ENCODE measurements around the gene DPF1. TPM values are rescaled to one million over a fixed set of nuclear protein-coding genes. Genes with fewer than 3 reads are reported as not detected.

DPF1 gene
- total RNA-seq, 2 donors from 2014 or later, result 3.3 to 4.5 TPM

- no peak overlapping the region for H3K27ac Mint-ChIP-seq
These were observed 31.5 kb upstream of the DPF1 start for GRCh38 chr19:38255383-38256014.

GRCh38 chr19:38253788-38254187 lies 29.8 kb upstream of the DPF1 start:
- Histone ChIP-seq H3K36me3 (ENCODE audit: control insufficient read depth, insufficient read depth, low read length) (no peaks in the 10 kb centered on the region), H3K27ac (ENCODE audit: low read depth, low read length) (no peak overlapping the region), H3K27me3 (ENCODE audit: control insufficient read depth, insufficient read depth, low read length, poor library complexity, severe bottlenecking) (no peaks in the 10 kb centered on the region), H3K9ac (ENCODE audit: extremely low read depth, low read length, poor library complexity, severe bottlenecking) (no peak overlapping the region), H3K4me3 (ENCODE audit: low read length) (no peak overlapping the region), H3K9me3 (ENCODE audit: control insufficient read depth, low read length) (no peaks in the 10 kb centered on the region), H3K4me1 (ENCODE audit: control insufficient read depth, insufficient read depth, low read length) (peaks cover 5% of the 10 kb centered on the region)
- H3K9me3 Mint-ChIP-seq, result no peaks in the 10 kb centered on the region
- DNase-seq, result no peak
- WGBS, 2 experiments (ENCODE audit: insufficient coverage in 1 of 2, insufficient read length in 1 of 2), result 91 to 95% methylated on average over 2 to 5 of the region's 5 CpGs
- H3K36me3 Mint-ChIP-seq (ENCODE audit: low read depth), result no peaks in the 10 kb centered on the region
- peaks cover 18% of the 10 kb centered on the region for H3K4me1 Mint-ChIP-seq
- TF ChIP-seq CTCF (conservative IDR thresholded peaks at IDR 0.05), result no peak
- no peak overlapping the region for H3K4me3 Mint-ChIP-seq
- H3K27ac Mint-ChIP-seq, result no peak overlapping the region
- peaks cover 26% of the 10 kb centered on the region for H3K27me3 Mint-ChIP-seq (ENCODE audit: insufficient read depth)

More at GRCh38 chr19:38255383-38256014, 31.5 kb upstream of the DPF1 start:
- Mint-ChIP-seq H3K4me1 (peaks cover 16% of the 10 kb centered on the region), H3K27me3 (ENCODE audit: insufficient read depth) (peaks cover 28% of the 10 kb centered on the region), H3K36me3 (ENCODE audit: low read depth) (no peaks in the 10 kb centered on the region), H3K9me3 (no peaks in the 10 kb centered on the region), H3K4me3 (peak overlapping the region; percentile 49)
- no peak overlapping the region for H3K27ac ChIP-seq (ENCODE audit: low read depth, low read length)
- H3K27me3 ChIP-seq (ENCODE audit: control insufficient read depth, insufficient read depth, low read length, poor library complexity, severe bottlenecking), result no peaks in the 10 kb centered on the region
- WGBS, 2 experiments (ENCODE audit: insufficient coverage in 1 of 2, insufficient read length in 1 of 2), result 72 to 82% methylated on average over 6 to 17 of the region's 17 CpGs
- H3K4me3 ChIP-seq (ENCODE audit: low read length), result peak overlapping the region; percentile 81
- H3K4me1 ChIP-seq (ENCODE audit: control insufficient read depth, insufficient read depth, low read length), result peaks cover 5% of the 10 kb centered on the region
- no peak for TF ChIP-seq CTCF (conservative IDR thresholded peaks at IDR 0.05)
- no peaks in the 10 kb centered on the region for H3K36me3 ChIP-seq (ENCODE audit: control insufficient read depth, insufficient read depth, low read length)
- H3K9me3 ChIP-seq (ENCODE audit: control insufficient read depth, low read length), result no peaks in the 10 kb centered on the region
- DNase-seq, result peak; percentile 66
- H3K9ac ChIP-seq (ENCODE audit: extremely low read depth, low read length, poor library complexity, severe bottlenecking), result peak overlapping the region; percentile 6

GRCh38 chr19:38252941-38253691 lies 29.1 kb upstream of the DPF1 start:
- Mint-ChIP-seq H3K36me3 (ENCODE audit: low read depth) (no peaks in the 10 kb centered on the region), H3K9me3 (no peaks in the 10 kb centered on the region), H3K4me3 (no peak overlapping the region), H3K4me1 (peaks cover 18% of the 10 kb centered on the region), H3K27ac (no peak overlapping the region), H3K27me3 (ENCODE audit: insufficient read depth) (peaks cover 26% of the 10 kb centered on the region)
- Histone ChIP-seq H3K27ac (ENCODE audit: low read depth, low read length) (peak overlapping the region; percentile 57), H3K36me3 (ENCODE audit: control insufficient read depth, insufficient read depth, low read length) (no peaks in the 10 kb centered on the region), H3K9me3 (ENCODE audit: control insufficient read depth, low read length) (no peaks in the 10 kb centered on the region), H3K4me3 (ENCODE audit: low read length) (no peak overlapping the region), H3K27me3 (ENCODE audit: control insufficient read depth, insufficient read depth, low read length, poor library complexity, severe bottlenecking) (no peaks in the 10 kb centered on the region), H3K9ac (ENCODE audit: extremely low read depth, low read length, poor library complexity, severe bottlenecking) (no peak overlapping the region), H3K4me1 (ENCODE audit: control insufficient read depth, insufficient read depth, low read length) (peaks cover 5% of the 10 kb centered on the region)
- no peak for TF ChIP-seq CTCF (conservative IDR thresholded peaks at IDR 0.05)
- DNase-seq, result peak; percentile 68
- WGBS, 2 experiments (ENCODE audit: insufficient coverage in 1 of 2, insufficient read length in 1 of 2), result 57 to 64% methylated on average over 12 to 20 of the region's 21 CpGs

Data from endodermal cell (in vitro differentiated cells).